Karpas-422 (cell line): ENCODE data around the gene VSIG10L2. TPM values are rescaled to one million over a fixed set of nuclear protein-coding genes. Genes with fewer than 3 reads are reported as not detected.

Experiments
- DNase-seq: peaks from one replicate; pipeline ENCODE4 v3.0.0-alpha.2; 2015
- H2AFZ ChIP-seq: fragments of 200-600 bp; sonication (generic); 2 replicates; pipeline ENCODE4 v1.6.1; 2014; ENCODE audit warnings: antibody characterized with exemption, low read length, mixed read lengths
- H3K27ac ChIP-seq: fragments of 200-600 bp; sonication (generic); 2 replicates; pipeline ENCODE4 v1.5.1; 2014; ENCODE audit warnings: mild to moderate bottlenecking, low read length, moderate library complexity
- H3K27me3 ChIP-seq: fragments of 200-600 bp; sonication (generic); 2 replicates; pipeline ENCODE4 v1.6.1; 2014; ENCODE audit warnings: low read length, mixed read lengths
- H3K36me3 ChIP-seq: fragments of 200-600 bp; sonication (generic); 2 replicates; pipeline ENCODE4 v1.6.1; 2014; ENCODE audit warnings: low read length, mixed read lengths; ENCODE audit not compliant: insufficient read depth
- H3K4me1 ChIP-seq: fragments of 200-600 bp; sonication (generic); 2 replicates; pipeline ENCODE4 v1.6.1; 2014; ENCODE audit warnings: mild to moderate bottlenecking, low read length, mixed read lengths
- H3K4me2 ChIP-seq: fragments of 200-600 bp; sonication (generic); 2 replicates; pipeline ENCODE4 v1.6.1; 2014; ENCODE audit warnings: low read length, low read depth, mild to moderate bottlenecking; ENCODE audit not compliant: poor library complexity, severe bottlenecking
- H3K4me3 ChIP-seq: fragments of 200-600 bp; sonication (generic); 2 replicates; pipeline ENCODE4 v1.5.1; 2014; ENCODE audit warnings: mild to moderate bottlenecking, antibody characterized with exemption, low read length, mixed read lengths
- H3K79me2 ChIP-seq: fragments of 200-600 bp; sonication (generic); 2 replicates; pipeline ENCODE4 v1.6.1; 2014; ENCODE audit warnings: mild to moderate bottlenecking, low read length, mixed read lengths
- H3K9ac ChIP-seq: fragments of 200-600 bp; sonication (generic); 2 replicates; pipeline ENCODE4 v1.6.0; 2014; ENCODE audit warnings: low read length
- H3K9me2 ChIP-seq: fragments of 200-600 bp; sonication (generic), shearing (Covaris generic); replicated peaks from 2 replicates; pipeline ENCODE4 v1.6.0; 2014; ENCODE audit warnings: mild to moderate bottlenecking, low read length, moderate library complexity; ENCODE audit not compliant: insufficient read depth
- H3K9me3 ChIP-seq: fragments of 300-700, 200-600 bp; sonication (generic); 2 replicates; pipeline ENCODE4 v1.6.1; 2014; ENCODE audit warnings: low read length, mixed read lengths
- H4K20me1 ChIP-seq: fragments of 200-600 bp; sonication (generic); 2 replicates; pipeline ENCODE4 v1.6.1; 2014; ENCODE audit warnings: mild to moderate bottlenecking, antibody characterized with exemption, low read length, low read depth; ENCODE audit not compliant: insufficient read depth
- total RNA-seq: library from RNA; depleted of rRNA; stranded (reverse); fragments of >200 nt; shearing (Covaris generic); gene quantifications from 2 replicates; pipeline ENCODE4 v1.2.3, GENCODE V29; 2014; ENCODE audit warnings: low replicate concordance

The VSIG10L2 gene
- total RNA-seq, 1 experiment from 2014 or later = not detected

DNA sequence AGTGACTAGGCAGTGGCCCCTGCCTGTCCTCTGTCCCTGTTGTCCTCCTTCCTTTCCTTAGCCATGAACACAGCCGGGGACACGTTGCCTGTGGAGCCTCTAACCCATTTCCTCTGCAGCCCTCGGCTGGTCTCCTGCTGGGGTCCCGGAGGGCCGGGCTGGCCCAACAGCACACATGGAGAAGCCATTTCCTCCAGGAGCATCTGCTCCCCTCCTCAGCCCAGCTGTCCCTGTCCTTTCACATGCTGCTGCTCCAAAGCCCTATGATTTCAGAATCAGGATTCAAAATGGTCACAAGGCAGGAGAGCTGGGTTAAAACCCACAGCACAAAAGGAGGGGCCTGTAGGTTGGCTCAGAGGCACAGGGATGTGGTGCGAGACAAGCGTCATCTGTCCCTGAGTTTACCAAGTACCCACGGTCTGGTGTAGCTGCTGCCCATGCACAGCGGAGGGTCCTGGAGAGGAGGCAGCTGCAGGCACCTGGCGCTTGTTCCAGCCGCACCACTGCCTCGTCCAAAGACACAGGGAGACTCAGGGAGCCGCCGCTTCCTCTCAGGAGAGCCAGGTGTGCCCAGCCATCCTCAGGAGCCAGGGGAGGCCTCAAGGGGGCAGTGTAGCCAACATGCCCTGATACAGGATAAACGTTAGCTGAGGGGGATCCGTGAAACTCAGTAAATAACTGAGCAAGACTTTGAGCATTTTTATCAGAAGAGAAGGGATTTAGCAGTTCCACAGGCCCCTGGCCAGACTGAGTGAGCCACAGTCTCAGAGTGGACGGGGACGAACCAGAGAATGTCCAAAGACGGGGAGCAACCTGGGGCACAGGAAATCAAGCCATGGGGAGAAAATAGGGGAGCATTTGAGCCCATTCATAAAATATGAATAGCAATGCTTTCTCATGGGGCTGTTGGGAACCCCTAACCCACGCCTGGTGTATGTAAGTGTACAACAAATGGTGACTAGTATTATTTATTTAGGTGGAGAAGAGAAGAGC, 3.9 kb upstream of the VSIG10L2 start:
- Histone ChIP-seq H3K4me2 (no peak overlapping the region), H2AFZ (no peak overlapping the region), H3K36me3 (no peaks in the 10 kb centered on the region), H3K9ac (no peak overlapping the region), H3K4me1 (no peaks in the 10 kb centered on the region), H3K79me2 (no peaks in the 10 kb centered on the region), H3K9me3 (no peaks in the 10 kb centered on the region), H4K20me1 (no peaks in the 10 kb centered on the region), H3K27me3 (no peaks in the 10 kb centered on the region), H3K27ac (no peak overlapping the region), H3K4me3 (no peak overlapping the region), H3K9me2 (no peaks in the 10 kb centered on the region)
- DNase-seq = peak; percentile 67

DNA sequence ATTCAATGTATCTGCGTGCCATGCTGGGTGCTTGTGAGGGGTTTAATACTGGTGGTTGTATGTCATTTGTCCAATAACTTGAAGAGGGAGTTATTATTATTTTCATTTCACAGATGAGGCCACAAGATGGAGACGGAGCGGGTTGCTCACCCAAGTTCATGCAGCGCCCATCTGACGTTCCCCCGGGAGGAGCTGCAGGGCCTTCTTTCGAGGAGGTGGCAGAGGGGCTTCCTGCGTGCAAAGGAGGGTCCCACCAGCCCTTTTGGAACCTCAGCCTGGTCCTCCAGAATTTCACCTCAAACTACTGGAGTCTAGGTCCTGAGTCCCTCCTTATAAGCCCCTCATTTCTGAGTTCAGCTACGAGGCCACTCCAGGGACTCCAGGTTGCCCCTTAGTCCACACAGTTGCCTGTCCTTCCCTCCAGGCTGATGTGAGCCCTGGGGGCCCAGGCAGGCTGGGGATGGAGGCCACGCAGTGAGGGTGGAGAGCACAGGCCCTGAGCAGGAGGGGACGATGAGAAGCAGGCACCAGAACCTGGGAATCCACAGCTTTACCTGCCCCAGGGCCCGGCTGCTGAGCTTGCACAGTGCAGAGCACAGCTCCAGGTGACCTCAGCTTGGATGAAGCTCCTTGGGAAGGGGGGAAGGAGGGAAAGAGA, 2.9 kb upstream of the VSIG10L2 start:
- no peak overlapping the region for H2AFZ ChIP-seq
- H3K4me2 ChIP-seq = no peak overlapping the region
- H3K27ac ChIP-seq = no peak overlapping the region
- no peaks in the 10 kb centered on the region for H3K36me3 ChIP-seq
- no peak for DNase-seq
- H3K9ac ChIP-seq = no peak overlapping the region
- H3K4me3 ChIP-seq = no peak overlapping the region
- H3K27me3 ChIP-seq = no peaks in the 10 kb centered on the region
- no peaks in the 10 kb centered on the region for H4K20me1 ChIP-seq
- no peaks in the 10 kb centered on the region for H3K4me1 ChIP-seq
- H3K9me2 ChIP-seq = no peaks in the 10 kb centered on the region
- H3K79me2 ChIP-seq = no peaks in the 10 kb centered on the region
- no peaks in the 10 kb centered on the region for H3K9me3 ChIP-seq

DNA sequence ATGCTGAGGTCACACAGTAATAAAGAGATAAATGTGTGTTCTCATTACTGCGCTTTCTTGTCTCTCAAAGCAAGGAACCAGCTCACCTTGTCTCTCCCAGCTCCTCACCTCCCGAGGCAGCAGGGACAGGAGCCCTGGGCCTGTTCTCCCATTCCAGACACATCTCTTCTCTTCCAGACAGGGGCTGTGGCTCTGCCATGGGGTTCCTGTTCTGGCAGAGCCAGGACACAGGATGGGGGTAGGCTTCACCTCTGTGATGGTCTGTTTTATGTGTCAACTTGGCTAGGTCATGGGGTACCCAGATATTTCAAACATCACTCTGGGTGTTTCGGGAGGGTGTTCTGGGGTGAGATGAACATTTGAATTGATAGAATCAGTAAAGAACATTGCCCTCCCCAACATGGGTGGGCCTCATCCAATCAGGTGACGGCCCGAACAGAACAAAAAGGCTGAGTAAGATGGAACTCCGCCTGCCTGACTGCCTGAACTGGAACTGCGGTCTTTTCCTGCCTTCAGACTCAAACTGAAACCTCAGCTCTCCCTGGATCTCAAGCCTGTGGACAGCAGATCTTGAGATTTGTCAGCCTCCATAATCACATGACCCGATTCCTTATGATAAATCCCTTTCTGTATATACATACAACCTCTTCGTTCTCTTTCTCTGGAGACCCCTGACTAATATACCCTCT, 2.0 kb upstream of the VSIG10L2 start:
- Histone ChIP-seq H4K20me1 (no peaks in the 10 kb centered on the region), H3K9me2 (no peaks in the 10 kb centered on the region), H3K27me3 (no peaks in the 10 kb centered on the region), H3K9me3 (no peaks in the 10 kb centered on the region), H3K27ac (no peak overlapping the region), H3K36me3 (no peaks in the 10 kb centered on the region), H3K79me2 (no peaks in the 10 kb centered on the region), H3K4me2 (no peak overlapping the region), H3K9ac (no peak overlapping the region), H2AFZ (no peak overlapping the region), H3K4me1 (no peaks in the 10 kb centered on the region), H3K4me3 (no peak overlapping the region)
- DNase-seq = no peak

DNA sequence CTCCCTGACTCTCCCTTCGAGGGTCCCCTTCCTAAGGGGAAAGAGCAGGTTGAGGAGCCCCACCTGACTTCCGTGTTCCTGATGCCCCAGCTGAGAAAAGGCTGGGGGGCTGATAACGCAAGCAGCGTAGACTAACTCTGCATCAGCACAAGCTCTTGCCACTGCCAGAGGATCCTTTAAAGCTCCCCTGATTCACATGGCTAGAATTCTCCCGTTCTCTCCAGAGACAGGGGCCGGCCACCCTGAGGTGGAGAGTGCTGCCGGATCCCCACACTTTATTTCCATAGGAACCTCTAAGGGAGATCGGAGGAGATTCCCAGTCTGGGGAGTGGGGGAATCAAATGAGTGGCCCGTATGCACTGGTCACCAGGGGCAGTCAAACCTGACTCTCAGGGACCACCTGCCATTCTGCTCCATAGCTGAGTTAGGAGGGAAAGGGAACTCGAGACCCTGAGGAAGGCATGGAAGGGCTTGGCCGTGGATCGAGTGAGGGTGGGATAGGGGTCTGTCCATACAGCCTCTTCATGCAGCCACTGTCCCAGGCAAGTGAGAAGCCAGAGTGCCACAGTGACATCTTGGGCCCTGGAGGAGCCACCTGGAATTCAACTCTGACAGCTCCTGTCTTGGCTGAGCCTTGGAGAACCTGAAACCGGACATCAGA, 1.4 kb upstream of the VSIG10L2 start:
- no peak overlapping the region for H3K4me2 ChIP-seq
- H3K36me3 ChIP-seq = no peaks in the 10 kb centered on the region
- no peak overlapping the region for H3K4me3 ChIP-seq
- no peak for DNase-seq
- H3K4me1 ChIP-seq = no peaks in the 10 kb centered on the region
- H3K27ac ChIP-seq = no peak overlapping the region
- H3K9me2 ChIP-seq = no peaks in the 10 kb centered on the region
- H2AFZ ChIP-seq = no peak overlapping the region
- no peak overlapping the region for H3K9ac ChIP-seq
- no peaks in the 10 kb centered on the region for H3K79me2 ChIP-seq
- no peaks in the 10 kb centered on the region for H4K20me1 ChIP-seq
- no peaks in the 10 kb centered on the region for H3K27me3 ChIP-seq
- no peaks in the 10 kb centered on the region for H3K9me3 ChIP-seq

DNA sequence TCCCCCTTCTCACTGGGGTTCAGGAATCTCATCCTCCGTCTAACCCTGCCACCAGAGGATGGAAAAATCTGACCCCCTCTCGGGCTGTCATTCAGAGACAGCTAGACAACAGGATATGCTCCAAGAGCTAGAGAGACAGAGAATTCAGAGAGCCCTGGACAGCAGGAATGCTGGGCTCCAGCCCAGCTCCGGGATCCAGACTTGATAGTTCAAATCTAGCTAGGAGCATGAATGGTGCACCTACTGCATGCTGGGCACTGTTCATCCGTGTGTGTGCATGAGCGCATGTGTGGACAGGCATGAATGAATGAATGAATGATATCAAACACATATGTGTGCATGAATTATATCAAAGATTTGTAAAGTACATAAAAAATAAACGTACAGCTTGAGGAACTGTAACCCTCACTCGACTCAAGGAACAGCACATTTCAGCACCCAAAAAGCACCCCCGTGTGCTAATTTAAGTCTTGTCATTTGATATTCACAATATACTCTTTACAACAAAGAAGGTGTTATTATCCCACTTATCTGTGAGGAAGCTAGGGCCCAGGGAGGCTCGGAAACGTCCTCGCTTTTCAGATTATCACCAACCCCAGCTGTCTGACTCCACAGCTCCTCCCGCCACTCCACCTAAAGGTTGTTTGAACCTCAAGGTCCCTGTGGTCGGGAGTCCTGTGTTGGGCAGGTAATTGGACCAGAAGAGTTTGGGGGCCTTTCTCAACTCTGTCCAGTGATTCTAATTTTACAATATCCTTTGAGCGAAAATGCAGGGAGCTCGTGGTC, 640 bp upstream of the VSIG10L2 start:
- DNase-seq = no peak
- H3K9me3 ChIP-seq = no peaks in the 10 kb centered on the region
- H3K9me2 ChIP-seq = no peaks in the 10 kb centered on the region
- no peak overlapping the region for H2AFZ ChIP-seq
- H3K9ac ChIP-seq = no peak overlapping the region
- H3K4me1 ChIP-seq = no peaks in the 10 kb centered on the region
- H3K4me3 ChIP-seq = no peak overlapping the region
- H3K36me3 ChIP-seq = no peaks in the 10 kb centered on the region
- H3K27me3 ChIP-seq = no peaks in the 10 kb centered on the region
- no peaks in the 10 kb centered on the region for H4K20me1 ChIP-seq
- H3K27ac ChIP-seq = no peak overlapping the region
- H3K4me2 ChIP-seq = no peak overlapping the region
- H3K79me2 ChIP-seq = no peaks in the 10 kb centered on the region

DNA sequence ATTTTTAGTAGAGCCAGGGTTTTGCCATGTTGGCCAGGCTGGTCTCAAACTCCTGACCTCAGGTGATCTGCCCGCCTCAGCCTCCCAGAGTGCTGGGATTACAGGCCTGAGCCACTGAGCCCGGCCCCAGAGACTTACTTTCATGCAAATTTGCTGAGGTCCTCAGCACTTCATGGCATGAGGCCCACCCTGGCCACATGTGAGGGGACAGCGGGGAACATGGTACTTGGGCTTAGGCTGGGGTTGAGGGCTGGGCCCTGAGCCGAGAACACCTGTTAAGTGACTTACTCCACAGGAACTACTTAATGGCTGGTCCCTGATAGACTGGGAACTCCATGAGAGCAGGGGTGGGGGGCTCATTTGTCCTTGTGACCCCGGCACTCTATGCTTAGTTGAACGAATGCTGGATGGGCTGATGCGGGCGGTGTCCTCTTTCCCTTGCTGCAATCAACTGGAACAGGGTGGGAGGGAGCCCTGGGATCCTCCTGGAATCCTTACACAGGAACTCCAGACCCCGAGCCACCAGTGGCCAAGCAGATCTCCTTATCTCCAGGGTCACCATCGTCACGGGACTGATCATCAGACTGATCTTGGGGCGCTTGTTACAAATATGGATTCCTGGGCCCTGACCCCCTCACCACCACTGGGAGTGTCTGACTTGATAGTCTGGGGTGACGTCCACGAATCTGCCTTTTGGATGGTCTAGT, 1.0 kb downstream of the VSIG10L2 start:
- Histone ChIP-seq H3K36me3 (no peaks in the 10 kb centered on the region), H3K9ac (no peak overlapping the region), H4K20me1 (no peaks in the 10 kb centered on the region), H3K4me2 (no peak overlapping the region), H2AFZ (no peak overlapping the region), H3K27ac (no peak overlapping the region), H3K9me2 (no peaks in the 10 kb centered on the region), H3K27me3 (no peaks in the 10 kb centered on the region), H3K4me3 (no peak overlapping the region), H3K9me3 (no peaks in the 10 kb centered on the region), H3K4me1 (no peaks in the 10 kb centered on the region), H3K79me2 (no peaks in the 10 kb centered on the region)
- no peak for DNase-seq
